ENCODE data around the gene CAMK4. TPM values are rescaled to one million over a fixed set of nuclear protein-coding genes. Genes with fewer than 3 reads are reported as not detected.

CAMK4 gene
- total and polyA plus RNA-seq, 9 of the 15 experiments (the other 6 are each of a cell fraction or from before 2014, with no cell fraction given): 0.35 TPM; not detected in 8

DNA sequence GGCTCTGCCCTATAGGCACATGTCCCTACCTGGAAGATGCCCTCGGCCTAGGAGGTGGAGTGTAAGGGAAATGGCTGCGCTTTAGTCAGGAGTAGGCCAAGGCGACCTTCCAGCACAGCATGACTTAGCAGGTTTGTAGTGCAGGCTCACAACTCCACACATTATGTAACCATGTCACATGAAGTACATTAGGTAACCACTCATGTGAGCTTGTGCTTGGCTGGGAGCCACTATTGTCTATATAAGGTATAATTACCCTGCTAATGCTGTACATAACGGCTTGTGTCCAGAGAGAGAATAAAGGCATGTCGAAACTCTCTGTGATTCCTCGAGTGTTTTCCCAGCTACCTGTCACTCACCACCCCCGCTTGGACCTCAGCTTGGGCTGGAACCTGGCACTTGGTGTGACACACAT, 74.9 kb downstream of the CAMK4 start (continued):
- TF ChIP-seq, protein P1, sequence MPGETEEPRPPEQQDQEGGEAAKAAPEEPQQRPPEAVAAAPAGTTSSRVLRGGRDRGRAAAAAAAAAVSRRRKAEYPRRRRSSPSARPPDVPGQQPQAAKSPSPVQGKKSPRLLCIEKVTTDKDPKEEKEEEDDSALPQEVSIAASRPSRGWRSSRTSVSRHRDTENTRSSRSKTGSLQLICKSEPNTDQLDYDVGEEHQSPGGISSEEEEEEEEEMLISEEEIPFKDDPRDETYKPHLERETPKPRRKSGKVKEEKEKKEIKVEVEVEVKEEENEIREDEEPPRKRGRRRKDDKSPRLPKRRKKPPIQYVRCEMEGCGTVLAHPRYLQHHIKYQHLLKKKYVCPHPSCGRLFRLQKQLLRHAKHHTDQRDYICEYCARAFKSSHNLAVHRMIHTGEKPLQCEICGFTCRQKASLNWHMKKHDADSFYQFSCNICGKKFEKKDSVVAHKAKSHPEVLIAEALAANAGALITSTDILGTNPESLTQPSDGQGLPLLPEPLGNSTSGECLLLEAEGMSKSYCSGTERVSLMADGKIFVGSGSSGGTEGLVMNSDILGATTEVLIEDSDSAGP (CRISPR knock-in tag; IDR thresholded peaks at IDR 0.05): no peak
- TF ChIP-seq SUPT5H (IDR thresholded peaks at IDR 0.05) (no peak), KLF13 (tag; IDR thresholded peaks at IDR 0.05; ENCODE audit: borderline replicate concordance, low read depth) (peak; percentile 36; the same call in 1 of the 2 replicates), ZNF324 (CRISPR knock-in tag; IDR thresholded peaks at IDR 0.05) (no peak), PYGO2 (tag; IDR thresholded peaks at IDR 0.05) (peak; percentile 69), DMBX1 (CRISPR knock-in tag; IDR thresholded peaks at IDR 0.05; ENCODE audit: borderline replicate concordance) (peak; percentile 82; the same call in 1 of the 2 replicates), PPARD (CRISPR knock-in tag; IDR thresholded peaks at IDR 0.05) (no peak), BHLHE40 (IDR thresholded peaks at IDR 0.05; ENCODE audit: low read length) (0 out of 2 replicates have a peak, but pooled peaks have one; percentile 34), ZFP1 (CRISPR knock-in tag; IDR thresholded peaks at IDR 0.05) (no peak), CXXC5 (CRISPR knock-in tag; IDR thresholded peaks at IDR 0.05) (0 out of 2 replicates have a peak, but pooled peaks have one; percentile 10)
- TF ChIP-seq, protein P2, sequence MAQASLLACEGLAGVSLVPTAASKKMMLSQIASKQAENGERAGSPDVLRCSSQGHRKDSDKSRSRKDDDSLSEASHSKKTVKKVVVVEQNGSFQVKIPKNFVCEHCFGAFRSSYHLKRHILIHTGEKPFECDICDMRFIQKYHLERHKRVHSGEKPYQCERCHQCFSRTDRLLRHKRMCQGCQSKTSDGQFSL (CRISPR knock-in tag; IDR thresholded peaks at IDR 0.05): no peak
- TF ChIP-seq, protein P2 (tag; IDR thresholded peaks at IDR 0.05): no peak
- TF ChIP-seq, protein P3, sequence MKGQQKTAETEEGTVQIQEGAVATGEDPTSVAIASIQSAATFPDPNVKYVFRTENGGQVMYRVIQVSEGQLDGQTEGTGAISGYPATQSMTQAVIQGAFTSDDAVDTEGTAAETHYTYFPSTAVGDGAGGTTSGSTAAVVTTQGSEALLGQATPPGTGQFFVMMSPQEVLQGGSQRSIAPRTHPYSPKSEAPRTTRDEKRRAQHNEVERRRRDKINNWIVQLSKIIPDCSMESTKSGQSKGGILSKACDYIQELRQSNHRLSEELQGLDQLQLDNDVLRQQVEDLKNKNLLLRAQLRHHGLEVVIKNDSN (CRISPR knock-in tag; IDR thresholded peaks at IDR 0.05): no peak
- TF ChIP-seq, protein P4, sequence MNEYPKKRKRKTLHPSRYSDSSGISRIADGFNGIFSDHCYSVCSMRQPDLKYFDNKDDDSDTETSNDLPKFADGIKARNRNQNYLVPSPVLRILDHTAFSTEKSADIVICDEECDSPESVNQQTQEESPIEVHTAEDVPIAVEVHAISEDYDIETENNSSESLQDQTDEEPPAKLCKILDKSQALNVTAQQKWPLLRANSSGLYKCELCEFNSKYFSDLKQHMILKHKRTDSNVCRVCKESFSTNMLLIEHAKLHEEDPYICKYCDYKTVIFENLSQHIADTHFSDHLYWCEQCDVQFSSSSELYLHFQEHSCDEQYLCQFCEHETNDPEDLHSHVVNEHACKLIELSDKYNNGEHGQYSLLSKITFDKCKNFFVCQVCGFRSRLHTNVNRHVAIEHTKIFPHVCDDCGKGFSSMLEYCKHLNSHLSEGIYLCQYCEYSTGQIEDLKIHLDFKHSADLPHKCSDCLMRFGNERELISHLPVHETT (CRISPR knock-in tag; conservative IDR thresholded peaks at IDR 0.05 in 1 of 2, IDR thresholded peaks at IDR 0.05 in 1 of 2): no peak
- TF ChIP-seq, protein P5, sequence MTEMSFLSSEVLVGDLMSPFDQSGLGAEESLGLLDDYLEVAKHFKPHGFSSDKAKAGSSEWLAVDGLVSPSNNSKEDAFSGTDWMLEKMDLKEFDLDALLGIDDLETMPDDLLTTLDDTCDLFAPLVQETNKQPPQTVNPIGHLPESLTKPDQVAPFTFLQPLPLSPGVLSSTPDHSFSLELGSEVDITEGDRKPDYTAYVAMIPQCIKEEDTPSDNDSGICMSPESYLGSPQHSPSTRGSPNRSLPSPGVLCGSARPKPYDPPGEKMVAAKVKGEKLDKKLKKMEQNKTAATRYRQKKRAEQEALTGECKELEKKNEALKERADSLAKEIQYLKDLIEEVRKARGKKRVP (CRISPR knock-in tag; IDR thresholded peaks at IDR 0.05): no peak
- TF ChIP-seq, protein P6, sequence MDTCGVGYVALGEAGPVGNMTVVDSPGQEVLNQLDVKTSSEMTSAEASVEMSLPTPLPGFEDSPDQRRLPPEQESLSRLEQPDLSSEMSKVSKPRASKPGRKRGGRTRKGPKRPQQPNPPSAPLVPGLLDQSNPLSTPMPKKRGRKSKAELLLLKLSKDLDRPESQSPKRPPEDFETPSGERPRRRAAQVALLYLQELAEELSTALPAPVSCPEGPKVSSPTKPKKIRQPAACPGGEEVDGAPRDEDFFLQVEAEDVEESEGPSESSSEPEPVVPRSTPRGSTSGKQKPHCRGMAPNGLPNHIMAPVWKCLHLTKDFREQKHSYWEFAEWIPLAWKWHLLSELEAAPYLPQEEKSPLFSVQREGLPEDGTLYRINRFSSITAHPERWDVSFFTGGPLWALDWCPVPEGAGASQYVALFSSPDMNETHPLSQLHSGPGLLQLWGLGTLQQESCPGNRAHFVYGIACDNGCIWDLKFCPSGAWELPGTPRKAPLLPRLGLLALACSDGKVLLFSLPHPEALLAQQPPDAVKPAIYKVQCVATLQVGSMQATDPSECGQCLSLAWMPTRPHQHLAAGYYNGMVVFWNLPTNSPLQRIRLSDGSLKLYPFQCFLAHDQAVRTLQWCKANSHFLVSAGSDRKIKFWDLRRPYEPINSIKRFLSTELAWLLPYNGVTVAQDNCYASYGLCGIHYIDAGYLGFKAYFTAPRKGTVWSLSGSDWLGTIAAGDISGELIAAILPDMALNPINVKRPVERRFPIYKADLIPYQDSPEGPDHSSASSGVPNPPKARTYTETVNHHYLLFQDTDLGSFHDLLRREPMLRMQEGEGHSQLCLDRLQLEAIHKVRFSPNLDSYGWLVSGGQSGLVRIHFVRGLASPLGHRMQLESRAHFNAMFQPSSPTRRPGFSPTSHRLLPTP (IDR thresholded peaks at IDR 0.05; ENCODE audit: borderline replicate concordance, extremely low read depth, insufficient read length): no peak
